DOHH2 (cell line): ENCODE measurements around the gene PEBP1.

Experiments used
- H3F3A ChIP-seq: fragments of 200-600 bp; sonication (generic), shearing (Covaris generic); 2 replicates; pipeline ENCODE4 v1.6.0; 2016; ENCODE audit warnings: antibody characterized with exemption, mild to moderate bottlenecking; ENCODE audit not compliant: control insufficient read depth, insufficient read depth
- H3K27ac ChIP-seq: fragments of 200-600 bp; sonication (generic); 2 replicates; pipeline ENCODE4 v1.5.1; 2014; ENCODE audit warnings: low read depth, mild to moderate bottlenecking, low read length, moderate library complexity
- H3K27me3 ChIP-seq: fragments of 200-600 bp; sonication (generic); 2 replicates; pipeline ENCODE4 v1.6.1; 2014; ENCODE audit warnings: mild to moderate bottlenecking, low read length, mixed read lengths; ENCODE audit not compliant: control insufficient read depth
- H3K36me3 ChIP-seq: fragments of 200-600 bp; sonication (generic); 2 replicates; pipeline ENCODE4 v1.6.1; 2014; ENCODE audit warnings: mild to moderate bottlenecking, low read length, moderate library complexity, mixed read lengths; ENCODE audit not compliant: control insufficient read depth
- H3K4me1 ChIP-seq: fragments of 200-600 bp; sonication (generic); 2 replicates; pipeline ENCODE4 v1.6.1; 2014; ENCODE audit warnings: mild to moderate bottlenecking, low read length, mixed read lengths; ENCODE audit not compliant: control insufficient read depth
- H3K4me2 ChIP-seq: fragments of 200-600 bp; sonication (generic); 2 replicates; pipeline ENCODE4 v1.6.0; 2014; ENCODE audit warnings: mild to moderate bottlenecking, low read length, moderate library complexity
- H3K4me3 ChIP-seq: fragments of 200-600 bp; sonication (generic); 2 replicates; pipeline ENCODE4 v1.5.1; 2014; ENCODE audit warnings: mild to moderate bottlenecking, low read length, mixed read lengths
- H3K79me2 ChIP-seq: fragments of 200-600 bp; sonication (generic); 2 replicates; pipeline ENCODE4 v1.6.1; 2014; ENCODE audit warnings: mild to moderate bottlenecking, low read length, mixed read lengths; ENCODE audit not compliant: control insufficient read depth
- H3K9me2 ChIP-seq: fragments of 200-600 bp; sonication (generic); replicated peaks from 2 replicates; pipeline ENCODE4 v1.6.1; 2014; ENCODE audit warnings: mild to moderate bottlenecking, low read length, mixed read lengths; ENCODE audit not compliant: control insufficient read depth
- H3K9me3 ChIP-seq: fragments of 200-600 bp; sonication (generic); 2 replicates; pipeline ENCODE4 v1.6.1; 2014; ENCODE audit warnings: antibody characterized with exemption, low read length, mixed read lengths; ENCODE audit not compliant: control insufficient read depth, insufficient read depth
- H4K20me1 ChIP-seq: fragments of 200-600 bp; sonication (generic); 2 replicates; pipeline ENCODE4 v1.6.0; 2014; ENCODE audit warnings: low read depth, mild to moderate bottlenecking, antibody characterized with exemption, low read length, moderate library complexity; ENCODE audit not compliant: control insufficient read depth, insufficient read depth
- EZH2phosphoT487 ChIP-seq: fragments of 200-600 bp; sonication (generic); IDR thresholded peaks from 2 replicates; pipeline ENCODE4 v1.6.1; 2017; ENCODE audit warnings: borderline replicate concordance, mild to moderate bottlenecking, antibody characterized with exemption, low read length, moderate library complexity, mixed read lengths
- TF ChIP-seq, protein P1 (sequence below): fragments of 200-600 bp; sonication (generic); IDR thresholded peaks from one replicate; pipeline ENCODE4 v1.5.1; 2014; ENCODE audit warnings: antibody characterized with exemption, mild to moderate bottlenecking, low read depth, low read length; ENCODE audit not compliant: poor library complexity, severe bottlenecking

Gene PEBP1

DNA sequence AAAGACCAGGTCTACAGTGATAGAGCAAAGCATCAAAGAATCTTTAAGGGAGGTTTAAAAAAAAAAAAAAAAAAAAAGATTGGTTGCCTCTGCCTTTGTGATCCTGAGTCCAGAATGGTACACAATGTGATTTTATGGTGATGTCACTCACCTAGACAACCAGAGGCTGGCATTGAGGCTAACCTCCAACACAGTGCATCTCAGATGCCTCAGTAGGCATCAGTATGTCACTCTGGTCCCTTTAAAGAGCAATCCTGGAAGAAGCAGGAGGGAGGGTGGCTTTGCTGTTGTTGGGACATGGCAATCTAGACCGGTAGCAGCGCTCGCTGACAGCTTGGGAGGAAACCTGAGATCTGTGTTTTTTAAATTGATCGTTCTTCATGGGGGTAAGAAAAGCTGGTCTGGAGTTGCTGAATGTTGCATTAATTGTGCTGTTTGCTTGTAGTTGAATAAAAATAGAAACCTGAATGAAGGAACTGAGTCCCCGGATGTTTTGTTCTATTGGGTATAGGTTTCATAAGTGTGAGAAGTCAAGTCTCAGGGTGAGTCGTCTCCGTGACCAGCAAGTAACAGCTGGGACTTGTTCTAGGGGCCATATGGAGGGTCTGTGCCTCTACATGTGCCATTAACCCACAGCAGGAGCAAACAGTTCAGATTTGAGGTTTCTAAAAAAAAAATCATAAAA is 9.3 kb downstream of the PEBP1 start:
- H3K36me3 ChIP-seq, result peaks cover 67% of the 10 kb centered on the region

DNA sequence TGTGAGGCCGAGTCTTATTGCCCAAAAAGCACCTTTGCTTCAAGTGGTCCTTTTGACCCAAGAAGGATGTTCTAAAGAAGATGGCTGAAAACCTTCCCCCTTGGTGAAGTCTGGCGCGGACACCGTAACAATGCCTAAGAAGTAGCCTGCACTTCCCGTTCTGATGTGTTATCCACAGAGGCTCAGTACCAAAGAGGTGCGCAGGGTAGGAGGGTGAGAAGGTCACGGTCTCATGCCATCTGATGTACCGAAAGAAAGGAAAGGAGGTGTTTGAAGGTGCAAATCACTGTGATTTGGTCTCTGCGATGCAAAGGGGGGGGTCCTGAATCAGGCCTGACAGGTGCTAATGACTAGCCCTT is 9.9 kb downstream of the PEBP1 start:
- no peaks in the 10 kb centered on the region for H4K20me1 ChIP-seq
- no peak overlapping the region for H3K4me2 ChIP-seq
- no peak overlapping the region for H3K4me3 ChIP-seq
- no peaks in the 10 kb centered on the region for H3K27me3 ChIP-seq
- no peaks in the 10 kb centered on the region for H3K4me1 ChIP-seq
- peaks cover 15% of the 10 kb centered on the region; the same call in 1 of the 2 replicates for H3F3A ChIP-seq
- H3K79me2 ChIP-seq, result no peaks in the 10 kb centered on the region; the same call in 1 of the 2 replicates
- no peak overlapping the region for H3K27ac ChIP-seq
- H3K36me3 ChIP-seq, result peaks cover 61% of the 10 kb centered on the region
- no peak for TF ChIP-seq EZH2phosphoT487
- TF ChIP-seq, protein P1, sequence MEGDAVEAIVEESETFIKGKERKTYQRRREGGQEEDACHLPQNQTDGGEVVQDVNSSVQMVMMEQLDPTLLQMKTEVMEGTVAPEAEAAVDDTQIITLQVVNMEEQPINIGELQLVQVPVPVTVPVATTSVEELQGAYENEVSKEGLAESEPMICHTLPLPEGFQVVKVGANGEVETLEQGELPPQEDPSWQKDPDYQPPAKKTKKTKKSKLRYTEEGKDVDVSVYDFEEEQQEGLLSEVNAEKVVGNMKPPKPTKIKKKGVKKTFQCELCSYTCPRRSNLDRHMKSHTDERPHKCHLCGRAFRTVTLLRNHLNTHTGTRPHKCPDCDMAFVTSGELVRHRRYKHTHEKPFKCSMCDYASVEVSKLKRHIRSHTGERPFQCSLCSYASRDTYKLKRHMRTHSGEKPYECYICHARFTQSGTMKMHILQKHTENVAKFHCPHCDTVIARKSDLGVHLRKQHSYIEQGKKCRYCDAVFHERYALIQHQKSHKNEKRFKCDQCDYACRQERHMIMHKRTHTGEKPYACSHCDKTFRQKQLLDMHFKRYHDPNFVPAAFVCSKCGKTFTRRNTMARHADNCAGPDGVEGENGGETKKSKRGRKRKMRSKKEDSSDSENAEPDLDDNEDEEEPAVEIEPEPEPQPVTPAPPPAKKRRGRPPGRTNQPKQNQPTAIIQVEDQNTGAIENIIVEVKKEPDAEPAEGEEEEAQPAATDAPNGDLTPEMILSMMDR, result no peak
- H3K9me3 ChIP-seq, result no peaks in the 10 kb centered on the region
- H3K9me2 ChIP-seq, result no peaks in the 10 kb centered on the region

More for the DNA sequence above, 9.3 kb downstream of the PEBP1 start:
- H3K27me3 ChIP-seq, result no peaks in the 10 kb centered on the region
- H3K9me2 ChIP-seq, result no peaks in the 10 kb centered on the region
- TF ChIP-seq, protein P1, result no peak
- no peak for TF ChIP-seq EZH2phosphoT487
- no peaks in the 10 kb centered on the region; the same call in 1 of the 2 replicates for H3K79me2 ChIP-seq
- no peaks in the 10 kb centered on the region for H3K9me3 ChIP-seq
- no peak overlapping the region for H3K4me3 ChIP-seq
- H3K4me1 ChIP-seq, result no peaks in the 10 kb centered on the region
- H3K27ac ChIP-seq, result no peak overlapping the region
- H3K4me2 ChIP-seq, result no peak overlapping the region
- H4K20me1 ChIP-seq, result no peaks in the 10 kb centered on the region
- peaks cover 12% of the 10 kb centered on the region; the same call in 1 of the 2 replicates for H3F3A ChIP-seq

DNA sequence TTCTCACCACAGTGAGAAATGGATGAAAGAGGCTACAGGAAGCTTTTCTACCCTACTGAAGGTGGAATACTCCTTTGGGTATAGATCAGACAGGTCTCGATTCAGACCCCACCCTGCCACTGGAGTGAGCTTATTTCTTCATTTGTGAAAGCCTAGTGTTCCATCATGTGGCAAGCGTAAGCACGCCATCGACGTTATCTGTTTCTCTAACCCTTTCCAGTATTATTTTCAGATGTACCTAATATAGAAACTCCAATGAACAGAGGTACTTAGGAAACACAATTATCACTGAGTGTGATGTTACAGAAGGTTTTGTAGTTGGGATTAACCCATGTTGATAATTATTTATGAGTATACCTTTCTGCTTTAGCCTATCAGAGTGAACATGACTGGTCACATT is 12.4 kb downstream of the PEBP1 start:
- H3K27me3 ChIP-seq, result no peaks in the 10 kb centered on the region
- peaks cover 15% of the 10 kb centered on the region; the same call in 1 of the 2 replicates for H3F3A ChIP-seq
- H4K20me1 ChIP-seq, result no peaks in the 10 kb centered on the region
- H3K79me2 ChIP-seq, result no peaks in the 10 kb centered on the region
- H3K4me2 ChIP-seq, result no peak overlapping the region
- no peak overlapping the region for H3K27ac ChIP-seq
- TF ChIP-seq, protein P1, result no peak
- TF ChIP-seq EZH2phosphoT487, result no peak
- H3K9me2 ChIP-seq, result no peaks in the 10 kb centered on the region
- no peaks in the 10 kb centered on the region for H3K4me1 ChIP-seq
- H3K4me3 ChIP-seq, result no peak overlapping the region
- peaks cover 51% of the 10 kb centered on the region for H3K36me3 ChIP-seq
- no peaks in the 10 kb centered on the region for H3K9me3 ChIP-seq
